MM.1S (cell line): ENCODE results near the gene FKBP2.

Source experiments
- DNase-seq: peaks from one replicate; pipeline ENCODE4 v3.0.0-alpha.2; 2015
- H2AFZ ChIP-seq: fragments of 300-600 bp; sonication (generic); 2 replicates; pipeline ENCODE4 v1.6.0; 2016; ENCODE audit warnings: antibody characterized with exemption, low read length
- H3F3A ChIP-seq: fragments of 300-600 bp; sonication (generic); 2 replicates; pipeline ENCODE4 v1.6.1; 2016; ENCODE audit warnings: mild to moderate bottlenecking, antibody characterized with exemption, low read length, moderate library complexity, mixed read lengths; ENCODE audit not compliant: insufficient read depth
- H3K27ac ChIP-seq: fragments of 300-600 bp; sonication (generic); 2 replicates; pipeline ENCODE4 v1.5.1; 2016; ENCODE audit warnings: mild to moderate bottlenecking, low read length
- H3K27me3 ChIP-seq: fragments of 300-600 bp; sonication (generic); replicated peaks from 2 replicates; pipeline ENCODE4 v1.6.0; 2016; ENCODE audit warnings: low read length; ENCODE audit not compliant: insufficient read depth
- H3K36me3 ChIP-seq: fragments of 300-600 bp; sonication (generic); replicated peaks from 2 replicates; pipeline ENCODE4 v1.6.1; 2016; ENCODE audit warnings: mild to moderate bottlenecking, low read length, mixed read lengths; ENCODE audit not compliant: insufficient read depth
- H3K4me1 ChIP-seq: fragments of 300-600 bp; sonication (generic); 2 replicates; pipeline ENCODE4 v1.6.1; 2016; ENCODE audit warnings: low read length, mixed read lengths
- H3K4me2 ChIP-seq: fragments of 300-600 bp; sonication (generic); 2 replicates; pipeline ENCODE4 v1.6.0; 2016; ENCODE audit warnings: low read depth, low read length
- H3K4me3 ChIP-seq: fragments of 300-600 bp; sonication (generic); 2 replicates; pipeline ENCODE4 v1.5.1; 2016; ENCODE audit warnings: low read length, mixed read lengths
- H3K79me2 ChIP-seq: fragments of 300-600 bp; sonication (generic); 2 replicates; pipeline ENCODE4 v1.6.1; 2016; ENCODE audit warnings: mixed run types, low read length, mixed read lengths
- H3K9ac ChIP-seq: fragments of 300-600 bp; sonication (generic); 2 replicates; pipeline ENCODE4 v1.6.1; 2016; ENCODE audit warnings: low read length, mixed read lengths
- H3K9me2 ChIP-seq: fragments of 300-600 bp; sonication (generic); replicated peaks from 2 replicates; pipeline ENCODE4 v1.6.1; 2016; ENCODE audit warnings: mild to moderate bottlenecking, low read length, mixed read lengths; ENCODE audit not compliant: insufficient read depth
- H3K9me3 ChIP-seq: fragments of 300-600 bp; sonication (generic); replicated peaks from 2 replicates; pipeline ENCODE4 v1.6.1; 2016; ENCODE audit warnings: mild to moderate bottlenecking, low read length, mixed read lengths; ENCODE audit not compliant: insufficient read depth
- H4K20me1 ChIP-seq: fragments of 300-600 bp; sonication (generic); 2 replicates; pipeline ENCODE4 v1.6.1; 2016; ENCODE audit warnings: mild to moderate bottlenecking, low read length, moderate library complexity, mixed read lengths; ENCODE audit not compliant: insufficient read depth
- EZH2 ChIP-seq: fragments of 300-600 bp; sonication (generic); optimal IDR thresholded peaks from 2 replicates; pipeline ENCODE3; 2017; ENCODE audit warnings: low read depth, mild to moderate bottlenecking, antibody characterized with exemption, low read length, mixed read lengths
- EZH2phosphoT487 ChIP-seq: fragments of 300-600 bp; sonication (generic); IDR thresholded peaks from 2 replicates; pipeline ENCODE4 v1.6.1; 2018; ENCODE audit warnings: antibody characterized with exemption, low read length
- TF ChIP-seq, protein P1 (sequence below): fragments of 300-600 bp; sonication (generic); IDR thresholded peaks from 2 replicates; pipeline ENCODE4 v1.5.1; 2016; ENCODE audit warnings: antibody characterized with exemption, low read length, mixed read lengths

The FKBP2 gene

DNA sequence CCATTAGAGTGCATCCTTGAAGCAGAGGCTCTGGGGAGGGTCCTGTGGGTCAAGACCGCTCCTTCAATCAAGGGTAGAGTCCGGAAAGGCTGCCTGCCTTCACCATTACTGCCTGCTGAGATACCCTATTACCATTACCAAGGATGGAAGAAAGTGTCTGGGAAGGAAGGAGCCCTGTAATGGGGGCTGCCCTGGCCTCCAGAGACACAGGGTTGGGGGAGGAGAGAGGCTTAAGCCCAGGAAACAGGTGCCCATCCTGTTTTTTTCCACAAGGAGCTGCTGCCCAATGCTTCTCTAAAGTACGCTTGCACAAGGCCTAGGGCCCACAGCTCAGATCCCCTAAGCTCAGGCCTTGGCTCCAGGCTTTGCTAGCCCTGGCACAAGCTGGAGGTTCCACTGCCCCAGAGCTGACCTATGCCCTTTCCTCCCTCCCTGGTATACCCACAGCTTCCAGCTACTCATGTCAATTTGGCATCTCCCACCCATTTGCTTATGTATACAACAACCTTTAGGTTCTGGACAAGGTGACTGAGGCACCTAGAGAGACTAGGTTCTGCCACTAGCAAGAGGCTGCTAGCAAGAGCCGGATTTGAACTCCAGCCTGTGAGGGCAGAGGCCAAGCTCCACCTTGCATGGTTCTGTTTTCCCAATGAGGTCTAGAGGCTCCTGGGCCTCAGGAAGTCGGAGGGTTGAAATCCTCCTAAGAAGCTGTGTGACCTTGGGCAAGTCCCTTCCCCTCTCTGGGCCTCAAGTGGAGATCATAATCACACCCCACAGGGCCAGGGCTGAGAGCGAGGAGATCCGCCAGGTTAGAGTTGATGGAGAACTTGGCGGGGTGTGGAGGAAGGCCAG lies 8.9 kb downstream of the FKBP2 start:
- Histone ChIP-seq H3K9me3 (no peaks in the 10 kb centered on the region), H3K9ac (no peak overlapping the region), H2AFZ (no peak overlapping the region), H3K79me2 (peaks cover 27% of the 10 kb centered on the region), H3K4me3 (no peak overlapping the region), H3K36me3 (no peaks in the 10 kb centered on the region), H3K4me1 (no peaks in the 10 kb centered on the region; the same call in 1 of the 2 replicates), H3K27ac (no peak overlapping the region), H3K9me2 (no peaks in the 10 kb centered on the region), H3K4me2 (no peak overlapping the region), H4K20me1 (no peaks in the 10 kb centered on the region), H3K27me3 (peaks cover 5% of the 10 kb centered on the region; the same call in 1 of the 2 replicates), H3F3A (0 out of 2 replicates have a peak, but pooled peaks cover 4% of the 10 kb centered on the region)
- no peak for TF ChIP-seq EZH2phosphoT487
- TF ChIP-seq, protein P1, sequence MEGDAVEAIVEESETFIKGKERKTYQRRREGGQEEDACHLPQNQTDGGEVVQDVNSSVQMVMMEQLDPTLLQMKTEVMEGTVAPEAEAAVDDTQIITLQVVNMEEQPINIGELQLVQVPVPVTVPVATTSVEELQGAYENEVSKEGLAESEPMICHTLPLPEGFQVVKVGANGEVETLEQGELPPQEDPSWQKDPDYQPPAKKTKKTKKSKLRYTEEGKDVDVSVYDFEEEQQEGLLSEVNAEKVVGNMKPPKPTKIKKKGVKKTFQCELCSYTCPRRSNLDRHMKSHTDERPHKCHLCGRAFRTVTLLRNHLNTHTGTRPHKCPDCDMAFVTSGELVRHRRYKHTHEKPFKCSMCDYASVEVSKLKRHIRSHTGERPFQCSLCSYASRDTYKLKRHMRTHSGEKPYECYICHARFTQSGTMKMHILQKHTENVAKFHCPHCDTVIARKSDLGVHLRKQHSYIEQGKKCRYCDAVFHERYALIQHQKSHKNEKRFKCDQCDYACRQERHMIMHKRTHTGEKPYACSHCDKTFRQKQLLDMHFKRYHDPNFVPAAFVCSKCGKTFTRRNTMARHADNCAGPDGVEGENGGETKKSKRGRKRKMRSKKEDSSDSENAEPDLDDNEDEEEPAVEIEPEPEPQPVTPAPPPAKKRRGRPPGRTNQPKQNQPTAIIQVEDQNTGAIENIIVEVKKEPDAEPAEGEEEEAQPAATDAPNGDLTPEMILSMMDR, result no peak
- no peak for TF ChIP-seq EZH2
- DNase-seq, result no peak

DNA sequence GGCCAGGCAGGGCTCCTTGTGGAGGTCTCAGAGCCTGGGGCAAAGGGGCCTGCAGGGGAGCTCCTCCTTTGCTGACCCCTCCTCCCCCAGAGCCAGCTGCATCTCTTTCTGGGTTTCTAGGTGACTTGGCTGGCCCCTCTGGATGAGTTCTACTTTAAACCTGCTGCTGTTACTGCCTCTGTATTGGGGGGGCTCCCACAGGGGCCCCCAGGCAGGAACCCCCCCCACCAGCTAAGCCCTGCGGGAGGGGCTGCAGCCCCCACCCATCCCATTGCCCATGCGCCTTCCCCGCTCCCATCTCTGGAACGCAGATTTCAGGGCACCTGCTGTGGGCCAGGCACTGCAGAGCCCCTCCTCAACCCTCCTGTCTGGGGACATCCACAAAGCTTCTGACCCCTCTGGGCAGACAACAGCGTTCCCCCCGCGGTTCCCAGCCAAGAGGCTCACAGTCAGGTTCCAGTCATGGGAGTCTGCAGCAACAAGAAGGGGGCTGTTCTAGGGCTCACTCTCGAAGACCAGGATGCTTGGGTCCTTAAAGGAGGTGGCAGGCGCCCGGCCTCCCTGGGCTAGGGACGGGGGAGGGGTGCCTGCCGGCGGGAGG lies 9.6 kb downstream of the FKBP2 start:
- no peaks in the 10 kb centered on the region; the same call in 1 of the 2 replicates for H3K4me1 ChIP-seq
- peaks cover 5% of the 10 kb centered on the region; the same call in 1 of the 2 replicates for H3K27me3 ChIP-seq
- no peaks in the 10 kb centered on the region for H4K20me1 ChIP-seq
- H3K9me2 ChIP-seq, result no peaks in the 10 kb centered on the region
- no peak for DNase-seq
- H3F3A ChIP-seq, result 0 out of 2 replicates have a peak, but pooled peaks cover 4% of the 10 kb centered on the region
- H3K9ac ChIP-seq, result peak overlapping the region; percentile 16; the same call in 1 of the 2 replicates
- no peaks in the 10 kb centered on the region for H3K9me3 ChIP-seq
- H3K4me2 ChIP-seq, result peak overlapping the region; percentile 96
- H3K4me3 ChIP-seq, result peak overlapping the region; percentile 58
- peak overlapping the region; percentile 84 for H2AFZ ChIP-seq
- no peaks in the 10 kb centered on the region for H3K36me3 ChIP-seq
- TF ChIP-seq EZH2phosphoT487, result no peak
- TF ChIP-seq, protein P1, result no peak
- TF ChIP-seq EZH2, result no peak
- H3K79me2 ChIP-seq, result peaks cover 20% of the 10 kb centered on the region
- no peak overlapping the region for H3K27ac ChIP-seq

DNA sequence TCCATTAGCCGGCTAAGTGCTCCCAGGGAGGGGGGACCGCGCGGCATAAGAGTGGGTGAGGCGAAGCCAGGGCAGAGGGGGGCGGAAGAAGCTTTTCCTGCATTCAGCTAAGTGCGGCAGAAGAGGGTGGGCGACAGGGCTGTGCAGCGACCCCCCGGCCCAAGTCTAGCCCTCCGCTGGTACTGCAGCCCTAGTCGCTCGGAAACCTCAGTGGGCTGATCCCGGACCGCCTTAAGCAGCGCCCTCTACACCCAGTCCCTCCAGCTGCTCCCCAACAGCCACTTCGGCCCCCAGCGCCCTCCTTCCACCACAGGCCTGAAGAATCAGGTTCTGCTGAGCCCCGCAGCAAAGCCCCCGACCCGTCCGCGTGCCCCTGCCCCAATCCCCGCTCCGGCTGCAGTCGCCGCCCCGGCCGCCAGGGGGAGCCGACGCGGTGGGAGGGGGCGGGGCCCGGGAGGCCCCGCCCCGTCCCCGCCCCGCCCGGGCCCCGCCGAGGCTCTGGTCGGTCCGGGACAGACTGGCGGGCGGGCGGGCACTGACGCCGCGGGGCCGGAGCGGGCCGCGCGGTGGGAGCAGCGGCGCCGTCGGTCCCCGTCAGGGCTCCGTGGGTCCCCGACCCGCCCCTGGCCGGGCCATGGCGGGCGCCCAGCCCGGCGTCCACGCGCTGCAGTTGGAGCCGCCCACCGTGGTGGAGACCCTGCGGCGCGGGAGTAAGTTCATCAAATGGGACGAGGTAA lies 10.3 kb downstream of the FKBP2 start, which contains the start of gene PLCB3:
TSS of gene PLCB3 (plus strand) at position 515 of the 737 bp plus-strand sequence. CDS start at position 635, 120 bp downstream.
- H3K4me2 ChIP-seq, result peak within 1 kb of the TSS; percentile 100
- 0 out of 2 replicates have a peak, but pooled peaks cover 4% of the 10 kb centered on the region for H3F3A ChIP-seq
- H3K9me3 ChIP-seq, result no peaks in the 10 kb centered on the region
- H3K27me3 ChIP-seq, result peaks cover 5% of the 10 kb centered on the region; the same call in 1 of the 2 replicates
- peak within 1 kb of the TSS; percentile 84 for H2AFZ ChIP-seq
- no peaks in the 10 kb centered on the region for H3K36me3 ChIP-seq
- H4K20me1 ChIP-seq, result no peaks in the 10 kb centered on the region
- H3K27ac ChIP-seq, result no peak within 1 kb of the TSS
- no peaks in the 10 kb centered on the region for H3K9me2 ChIP-seq
- peak within 1 kb of the TSS; percentile 69 for H3K9ac ChIP-seq
- peaks cover 13% of the 10 kb centered on the region for H3K79me2 ChIP-seq
- no peak for TF ChIP-seq EZH2
- TF ChIP-seq, protein P1, result peak; percentile 49
- no peaks in the 10 kb centered on the region; the same call in 1 of the 2 replicates for H3K4me1 ChIP-seq
- peak; percentile 56 for DNase-seq
- H3K4me3 ChIP-seq, result peak within 1 kb of the TSS; percentile 83
